Endothelial cell of umbilical vein (primary cell): Measurements from ENCODE around the gene FBXL12. TPM values are rescaled to one million over a fixed set of nuclear protein-coding genes. Genes with fewer than 3 reads are reported as not detected.
A peak's percentile ranks its signal among the peaks of the same experiment; 100 is the strongest.

Experiments used
- BruUV-seq: library from RNA; stranded (reverse); fragments of 400-500 nt; replicated peaks from 2 replicates; lab custom pipeline; 2021; lab: Mats Ljungman, UMichigan
- CTCF ChIA-PET: fragments of 300-600, 350-600 bp; sonication (Branson Sonifier 250); formaldehyde crosslinking; loops from one replicate; lab custom pipeline; 2021; ENCODE audit warnings: antibody characterized with exemption, inconsistent platforms; lab: Charles Lee
- POLR2A ChIA-PET: fragments of 300-600, 350-600 bp; sonication (Branson Sonifier 250); formaldehyde crosslinking; loops from one replicate; lab custom pipeline; 2021; ENCODE audit warnings: antibody characterized with exemption, inconsistent platforms; lab: Charles Lee
- DNase-seq: peaks from one replicate; pipeline ENCODE4 v3.0.0-alpha.2; 2011; ENCODE audit warnings: low read depth, low spot score
- FAIRE-seq: peaks from 2 replicates; lab custom pipeline; 2011; peaks lifted over from hg19 to GRCh38; lab: Jason Lieb, UNC
- H2AFZ ChIP-seq: 2 replicates; pipeline ENCODE4 v1.6.0; 2012; ENCODE audit warnings: low read depth, low read length, control low read depth, inconsistent platforms
- H3K27ac ChIP-seq: 2 replicates; pipeline ENCODE4 v1.5.1; 2011; ENCODE audit warnings: low read depth, mild to moderate bottlenecking, control low read depth, low read length, moderate library complexity; ENCODE audit not compliant: insufficient read depth
- H3K27me3 ChIP-seq, 2 experiments: 2 replicates each; pipeline versions ENCODE4 v1.6.0 to v1.6.1; 2011; ENCODE audit warnings: low read length in 2 of 2, mixed read lengths in 1 of 2; ENCODE audit not compliant: control insufficient read depth in 2 of 2, insufficient read depth in 2 of 2
- H3K36me3 ChIP-seq, 2 experiments: 2 replicates in 1 of 2; 3 replicates in 1 of 2; pipeline ENCODE4 v1.5.1; 2011; ENCODE audit warnings: low read length in 2 of 2, mild to moderate bottlenecking in 1 of 2, moderate library complexity in 1 of 2; ENCODE audit not compliant: control insufficient read depth in 2 of 2, insufficient read depth in 2 of 2; ENCODE audit errors: extremely low read depth in 1 of 2
- H3K4me1 ChIP-seq: 3 replicates; pipeline ENCODE4 v1.5.1; 2011; ENCODE audit warnings: mild to moderate bottlenecking, low read length; ENCODE audit not compliant: control insufficient read depth, insufficient read depth; ENCODE audit errors: extremely low read depth
- H3K4me2 ChIP-seq: 2 replicates; pipeline ENCODE4 v1.6.1; 2011; ENCODE audit warnings: low read length, control low read depth, mixed read lengths; ENCODE audit not compliant: insufficient read depth
- H3K4me3 ChIP-seq, 3 experiments: fragments of 200-600 bp in 1 of 3; sonication (generic), shearing (Covaris generic) in 1 of 3; replicated peaks in 1 of 3; 2 replicates each; pipeline ENCODE4 v1.5.1; 2011 to 2016; ENCODE audit warnings: control low read depth in 3 of 3, low read length in 3 of 3, mild to moderate bottlenecking in 2 of 3, inconsistent platforms in 1 of 3, low read depth in 1 of 3, moderate library complexity in 1 of 3; ENCODE audit not compliant: insufficient read depth in 1 of 3
- H3K79me2 ChIP-seq: 2 replicates; pipeline ENCODE4 v1.6.0; 2012; ENCODE audit warnings: low read length, inconsistent platforms; ENCODE audit not compliant: control insufficient read depth, insufficient read depth
- H3K9ac ChIP-seq: replicated peaks from 2 replicates; pipeline ENCODE3; 2011; ENCODE audit warnings: low read length, control low read depth; ENCODE audit not compliant: insufficient read depth; ENCODE audit errors: extremely low read depth
- H3K9me1 ChIP-seq: replicated peaks from 3 replicates; pipeline ENCODE4 v1.6.0; 2011; ENCODE audit warnings: mild to moderate bottlenecking, low read length; ENCODE audit not compliant: control insufficient read depth, insufficient read depth; ENCODE audit errors: extremely low read depth
- H3K9me3 ChIP-seq: replicated peaks from 2 replicates; pipeline ENCODE4 v1.5.1; 2012; ENCODE audit warnings: low read length, inconsistent platforms; ENCODE audit not compliant: control insufficient read depth, insufficient read depth
- H4K20me1 ChIP-seq: replicated peaks from 2 replicates; pipeline ENCODE3; 2011; ENCODE audit warnings: mild to moderate bottlenecking, low read length; ENCODE audit not compliant: control insufficient read depth, insufficient read depth; ENCODE audit errors: extremely low read depth
- CTCF ChIP-seq, 2 donors: IDR thresholded peaks; 1 replicate in 1 of 2; 2 replicates in 1 of 2; pipeline ENCODE4 v1.5.1; 2011; ENCODE audit warnings: low read length in 2 of 2, mild to moderate bottlenecking in 2 of 2, moderate library complexity in 2 of 2, control low read depth in 1 of 2, inconsistent platforms in 1 of 2, low read depth in 1 of 2; ENCODE audit not compliant: insufficient read depth in 1 of 2; ENCODE audit errors: extremely low read depth in 1 of 2
- EZH2 ChIP-seq: IDR thresholded peaks from 2 replicates; pipeline ENCODE4 v1.6.1; 2012; ENCODE audit warnings: borderline replicate concordance, low read depth, mild to moderate bottlenecking, moderate library complexity, low read length, inconsistent platforms; ENCODE audit not compliant: severe bottlenecking
- FOS ChIP-seq: IDR thresholded peaks from 2 replicates; pipeline ENCODE4 v1.6.1; 2011; ENCODE audit warnings: mild to moderate bottlenecking, low read length, moderate library complexity, borderline replicate concordance; ENCODE audit not compliant: insufficient read depth
- GATA2 ChIP-seq: IDR thresholded peaks from 2 replicates; pipeline ENCODE4 v1.7.0; 2011; ENCODE audit warnings: low read depth, mild to moderate bottlenecking, moderate library complexity, mixed read lengths, low read length; ENCODE audit not compliant: insufficient read length, insufficient read depth
- JUN ChIP-seq: IDR thresholded peaks from 2 replicates; pipeline ENCODE4 v1.6.1; 2011; ENCODE audit warnings: borderline replicate concordance, low read depth; ENCODE audit not compliant: insufficient read length, insufficient read depth
- MAX ChIP-seq: IDR thresholded peaks from 2 replicates; pipeline ENCODE4 v1.6.1; 2011; ENCODE audit not compliant: insufficient read depth, insufficient read length
- MYC ChIP-seq: IDR thresholded peaks from one replicate; pipeline ENCODE4 v1.6.1; 2011; ENCODE audit warnings: mild to moderate bottlenecking, low read depth, low read length
- POLR2A ChIP-seq: IDR thresholded peaks from 2 replicates; pipeline ENCODE4 v1.6.1; 2012; ENCODE audit warnings: low read depth, mild to moderate bottlenecking, control low read depth, low read length
- POLR2AphosphoS5 ChIP-seq: IDR thresholded peaks from 2 replicates; pipeline ENCODE4 v1.6.1; 2012; ENCODE audit warnings: low read depth, mild to moderate bottlenecking, control low read depth, low read length, moderate library complexity; ENCODE audit not compliant: insufficient read depth
- dilution Hi-C: fragments of 300-500 bp; cut with MboI; formaldehyde crosslinking; loops from one replicate; pipeline ENCODE4 v1.15.0; 2019; ENCODE audit warnings: low sequenced_read_pairs; ENCODE audit not compliant: extremely low pct_ligation_motif_present
- intact Hi-C: fragments of 100-400 bp; cut with micrococcal nuclease; formaldehyde crosslinking; loops from one replicate; pipeline ENCODE4 v1.10.0; 2022
- polyA plus RNA-seq, 4 experiments: library from polyadenylated mRNA; depleted of rRNA in 3 of 4; stranded (reverse) in 3 of 4; unstranded in 1 of 4; fragments of >200 nt; gene quantifications; 2 replicates each; pipeline versions ENCODE4 v1.2.1 to v1.2.3, GENCODE V29; 2011 to 2012; ENCODE audit warnings: missing spikeins in 1 of 4
- total RNA-seq: library from RNA; stranded (reverse); gene quantifications from 2 replicates; pipeline ENCODE4 v1.2.3, GENCODE V29; 2021

FBXL12 gene
- total and polyA plus RNA-seq, 2 donors (not counting 3 experiments of a cell fraction or from before 2014, with no cell fraction given), result 26.9 to 33.3 TPM

GRCh38 chr19:9857920-9858746 lies 39.3 kb upstream of the FBXL12 start:
- intact Hi-C loops, result no loop called here
- no peak overlapping the region for H2AFZ ChIP-seq
- DNase-seq, result no peak
- H3K4me1 ChIP-seq, result peaks cover 5% of the 10 kb centered on the region
- H3K4me3 ChIP-seq, result no peak overlapping the region
- POLR2A ChIA-PET, result no interaction called here
- H3K9ac ChIP-seq, result no peak overlapping the region
- no peaks in the 10 kb centered on the region for H3K79me2 ChIP-seq
- CTCF ChIA-PET, result interaction anchor here (0.9 to 1.1 kb wide), 2 partner anchors 9 to 17 kb away, joined by 3 to 4 read pairs; no protein-coding TSS in a partner anchor
- BruUV-seq, result no TSS peak
- no peaks in the 10 kb centered on the region for H3K9me3 ChIP-seq
- no peak for FAIRE-seq
- TF ChIP-seq POLR2A (no peak), GATA2 (no peak), MYC (no peak), MAX (no peak), CTCF (IDR thresholded peaks at IDR 0.05; ENCODE audit: extremely low read depth in 1 of 2, insufficient read depth in 1 of 2, low read depth in 1 of 2, low read length in 2 of 2) (no peak), POLR2AphosphoS5 (no peak), JUN (no peak), FOS (no peak), EZH2 (no peak)
- H4K20me1 ChIP-seq, result no peaks in the 10 kb centered on the region
- peak overlapping the region; percentile 8 for H3K4me2 ChIP-seq
- H3K9me1 ChIP-seq, result no peaks in the 10 kb centered on the region
- no peak overlapping the region for H3K27ac ChIP-seq
- H3K36me3 ChIP-seq, result no peaks in the 10 kb centered on the region
- no peaks in the 10 kb centered on the region for H3K27me3 ChIP-seq
- dilution Hi-C loops, result no loop called here
